DMS 273 treated with DMSO at 0.1 percent for 48 hours (cell line): ENCODE results near the gene CES2.
"Not testable (repeated sequence)": the region's sequence is repeated elsewhere in the genome, so short reads cannot be mapped to it uniquely, and the experiment has no call there.

ENCODE experiments used
- DNase-seq: peaks from one replicate; lab custom pipeline; 2025; lab: John Stamatoyannopoulos, UW

CES2 gene

DNA sequence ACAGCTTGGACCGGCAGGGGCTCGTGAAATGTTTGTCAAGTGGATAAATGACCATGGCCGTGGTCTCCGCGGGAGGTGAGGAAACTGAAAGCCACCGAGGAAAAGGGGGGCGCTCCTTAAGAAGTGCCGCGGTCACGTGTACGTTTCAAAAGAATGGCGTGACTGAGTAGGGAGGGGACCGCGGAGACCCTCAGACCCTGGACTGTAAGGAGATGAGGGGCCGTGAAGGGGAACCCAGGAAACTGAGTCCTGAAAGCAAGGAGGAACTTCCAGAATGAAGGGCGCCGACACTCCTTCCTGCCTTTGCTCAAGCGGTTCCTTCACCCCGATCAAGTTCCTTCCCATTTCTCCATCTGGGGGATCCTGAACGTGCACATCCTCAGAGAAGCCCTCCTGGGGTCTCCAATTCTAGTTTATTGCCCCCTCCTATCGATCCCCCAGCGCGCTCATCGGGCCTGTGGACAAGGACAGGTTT is 440 bp upstream of the CES2 start:
- not testable (repeated sequence) for DNase-seq

DNA sequence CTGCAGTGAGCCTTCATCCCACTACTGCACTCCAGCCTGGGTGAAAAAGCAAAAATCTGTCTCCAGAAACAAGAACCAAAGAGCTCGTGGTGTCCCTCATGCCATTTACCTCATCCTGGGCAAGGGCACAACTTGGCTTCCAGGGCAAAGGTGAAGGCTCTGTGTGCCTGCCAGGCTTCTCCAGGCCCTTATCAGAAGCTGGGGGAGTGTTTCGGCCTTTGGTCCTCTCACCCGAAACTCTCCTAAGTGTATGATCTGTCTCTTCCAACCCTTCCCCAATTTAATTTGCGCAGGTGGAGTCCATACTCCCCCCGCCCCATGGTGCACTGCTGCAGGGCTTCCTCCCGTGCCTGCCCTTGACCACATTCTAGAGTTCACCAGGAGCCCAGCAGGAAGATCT is 1.1 kb downstream of the CES2 start:
- no peak for DNase-seq

DNA sequence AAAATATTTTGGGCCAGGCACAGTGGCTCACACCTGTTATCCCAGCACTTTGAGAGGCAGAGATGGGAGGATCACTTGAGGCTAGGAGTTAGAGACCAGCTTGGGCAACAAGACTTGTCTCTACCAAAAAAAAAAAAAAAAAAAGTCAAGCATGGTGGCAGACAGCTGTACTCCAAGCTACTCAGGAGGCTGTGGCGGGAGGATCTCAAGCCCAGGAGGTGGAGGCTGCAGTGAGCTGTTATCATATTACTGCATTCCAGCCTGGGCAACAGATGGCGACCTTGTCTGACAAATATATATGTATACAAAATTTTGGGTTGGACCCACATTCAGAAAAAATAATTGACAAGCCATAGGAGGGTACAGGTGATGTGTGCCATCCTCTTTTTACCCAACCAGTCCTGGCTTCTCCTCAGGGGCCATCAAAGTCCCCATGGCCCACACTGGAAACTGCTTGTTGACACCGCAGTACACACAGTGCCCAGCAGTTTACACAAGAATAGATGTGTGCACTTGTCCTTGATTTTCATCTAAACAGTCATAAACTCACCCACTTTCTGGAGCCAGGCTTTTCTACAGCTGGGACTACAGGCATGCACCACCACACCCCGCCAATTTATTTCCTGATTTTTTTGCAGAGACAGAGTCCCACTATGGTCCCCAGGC is 1.7 kb downstream of the CES2 start:
- DNase-seq, result no peak

DNA sequence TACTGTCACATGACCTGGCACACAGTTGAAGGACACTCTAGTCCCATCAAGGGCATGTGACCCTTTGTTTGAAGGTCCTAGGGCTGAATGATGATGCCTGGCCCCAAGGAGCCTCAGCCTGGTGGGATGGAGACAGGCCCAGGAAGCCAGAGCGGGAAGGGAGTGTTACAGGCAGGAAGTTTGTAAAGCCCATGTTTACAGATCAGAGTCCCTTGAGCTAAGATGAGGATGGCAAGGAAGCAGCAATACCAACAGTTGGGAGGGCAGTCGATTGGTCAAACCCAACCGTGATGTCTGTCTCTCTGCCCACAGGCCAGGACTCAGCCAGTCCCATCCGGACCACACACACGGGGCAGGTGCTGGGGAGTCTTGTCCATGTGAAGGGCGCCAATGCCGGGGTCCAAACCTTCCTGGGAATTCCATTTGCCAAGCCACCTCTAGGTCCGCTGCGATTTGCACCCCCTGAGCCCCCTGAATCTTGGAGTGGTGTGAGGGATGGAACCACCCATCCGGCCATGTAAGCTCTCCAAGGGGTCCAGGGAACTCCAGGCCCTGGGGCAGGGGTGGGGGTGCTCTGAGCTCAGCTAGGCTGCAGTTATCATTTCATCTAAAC is 2.5 kb downstream of the CES2 start:
- DNase-seq, result no peak

DNA sequence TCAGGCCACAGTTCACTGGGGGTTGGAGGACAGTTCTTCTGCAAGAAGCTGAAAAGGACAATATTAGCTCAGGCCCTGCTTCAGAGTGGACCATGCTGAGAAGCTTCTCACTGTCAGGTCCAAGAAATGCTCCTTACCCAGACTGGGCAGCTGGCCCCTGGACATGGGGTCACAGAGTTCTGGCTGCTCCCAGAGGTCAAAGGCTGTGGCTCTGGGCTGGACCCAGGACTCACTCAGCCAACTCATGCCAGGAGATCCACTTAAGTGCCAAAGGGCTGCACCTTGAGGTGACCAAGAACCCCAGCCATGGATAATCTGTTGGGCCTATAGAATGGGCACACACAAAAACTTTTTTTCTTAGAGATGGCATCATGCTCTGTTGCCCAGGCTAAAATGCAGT is 4.0 kb downstream of the CES2 start:
- DNase-seq, result no peak

DNA sequence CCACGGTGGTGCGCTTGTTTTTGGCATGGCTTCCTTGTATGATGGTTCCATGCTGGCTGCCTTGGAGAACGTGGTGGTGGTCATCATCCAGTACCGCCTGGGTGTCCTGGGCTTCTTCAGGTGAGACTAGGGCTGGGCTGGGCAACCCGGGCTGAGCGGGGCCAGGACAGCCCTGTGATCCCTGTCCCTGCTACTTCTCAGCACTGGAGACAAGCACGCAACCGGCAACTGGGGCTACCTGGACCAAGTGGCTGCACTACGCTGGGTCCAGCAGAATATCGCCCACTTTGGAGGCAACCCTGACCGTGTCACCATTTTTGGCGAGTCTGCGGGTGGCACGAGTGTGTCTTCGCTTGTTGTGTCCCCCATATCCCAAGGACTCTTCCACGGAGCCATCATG is 4.9 kb downstream of the CES2 start:
- DNase-seq, result no peak

DNA sequence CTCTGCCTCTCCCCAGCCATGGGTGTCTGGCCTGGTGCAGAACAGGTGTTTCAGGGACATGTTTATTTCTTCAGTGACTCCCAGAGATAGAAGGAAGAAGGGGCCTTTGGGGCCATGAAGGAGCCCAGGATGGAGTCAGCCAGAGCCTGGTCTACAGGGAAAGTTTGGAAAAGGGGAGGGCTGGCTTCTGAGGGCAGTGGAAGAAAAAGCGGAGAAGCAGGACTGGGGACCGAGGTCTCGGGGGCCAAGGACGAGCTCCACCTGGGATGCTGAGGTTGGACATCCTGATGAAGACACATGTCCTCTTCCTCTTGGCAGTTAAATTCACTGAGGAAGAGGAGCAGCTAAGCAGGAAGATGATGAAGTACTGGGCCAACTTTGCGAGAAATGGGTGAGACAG is 7.7 kb downstream of the CES2 start:
- no peak for DNase-seq

DNA sequence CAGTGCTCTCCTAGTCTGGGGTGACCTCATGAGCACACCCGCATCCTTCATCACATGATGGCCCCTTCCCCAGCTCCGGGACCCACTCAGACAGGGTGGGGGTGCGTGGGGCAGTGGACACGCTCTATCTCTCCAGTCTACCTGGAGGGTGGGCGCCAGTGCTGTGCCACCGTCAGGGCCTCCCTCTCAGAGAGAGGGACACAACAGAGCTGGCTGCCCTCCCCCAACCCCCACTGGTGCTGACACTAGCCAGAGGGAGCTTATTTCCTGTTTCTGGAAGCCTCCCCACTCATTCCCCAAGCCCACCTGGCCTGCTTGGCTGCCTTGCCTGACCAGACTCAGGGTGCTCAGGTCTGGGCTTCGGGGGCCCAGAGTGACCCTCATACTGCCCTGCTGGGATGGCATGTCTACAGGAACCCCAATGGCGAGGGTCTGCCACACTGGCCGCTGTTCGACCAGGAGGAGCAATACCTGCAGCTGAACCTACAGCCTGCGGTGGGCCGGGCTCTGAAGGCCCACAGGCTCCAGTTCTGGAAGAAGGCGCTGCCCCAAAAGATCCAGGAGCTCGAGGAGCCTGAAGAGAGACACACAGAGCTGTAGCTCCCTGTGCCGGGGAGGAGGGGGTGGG is 8.2 kb downstream of the CES2 start:
- DNase-seq, result no peak

DNA sequence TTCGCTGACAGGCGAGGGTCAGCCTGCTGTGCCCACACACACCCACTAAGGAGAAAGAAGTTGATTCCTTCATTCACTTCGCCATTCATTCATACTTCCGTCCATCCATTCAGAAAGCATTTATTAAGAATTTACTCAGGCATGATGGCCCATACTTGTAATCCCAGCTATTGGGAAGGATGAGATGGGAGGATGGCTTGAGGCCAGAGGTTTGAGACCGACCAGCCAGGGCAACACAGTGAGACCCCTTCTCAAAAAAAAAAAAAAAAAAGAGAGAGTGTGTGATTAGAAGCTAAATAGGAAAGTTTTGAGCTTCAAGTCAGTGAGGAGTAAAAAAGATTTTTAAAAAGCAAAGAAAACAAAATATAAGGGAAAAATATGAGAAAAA is 8.7 kb downstream of the CES2 start:
- DNase-seq, result no peak

DNA sequence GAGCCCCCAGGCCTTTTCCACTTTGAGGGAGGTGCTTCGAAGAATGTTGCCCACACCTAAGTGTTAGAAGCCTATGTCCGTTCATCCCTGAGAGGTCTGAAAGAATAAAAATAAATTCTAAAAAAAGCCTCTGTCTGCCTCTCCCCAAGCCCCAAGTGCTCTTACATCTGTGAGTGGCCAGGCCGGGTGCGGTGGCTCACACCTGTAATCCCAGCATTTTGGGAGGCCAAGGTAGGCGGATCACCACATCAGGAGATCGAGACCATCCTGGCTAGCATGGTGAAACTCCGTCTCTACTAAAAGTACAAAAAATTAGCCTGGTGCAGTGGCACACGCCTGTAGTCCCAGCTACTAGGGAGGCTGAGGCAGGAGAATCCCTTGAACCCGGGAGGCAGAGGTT is 9.7 kb downstream of the CES2 start:
- not testable (repeated sequence) for DNase-seq

DNA sequence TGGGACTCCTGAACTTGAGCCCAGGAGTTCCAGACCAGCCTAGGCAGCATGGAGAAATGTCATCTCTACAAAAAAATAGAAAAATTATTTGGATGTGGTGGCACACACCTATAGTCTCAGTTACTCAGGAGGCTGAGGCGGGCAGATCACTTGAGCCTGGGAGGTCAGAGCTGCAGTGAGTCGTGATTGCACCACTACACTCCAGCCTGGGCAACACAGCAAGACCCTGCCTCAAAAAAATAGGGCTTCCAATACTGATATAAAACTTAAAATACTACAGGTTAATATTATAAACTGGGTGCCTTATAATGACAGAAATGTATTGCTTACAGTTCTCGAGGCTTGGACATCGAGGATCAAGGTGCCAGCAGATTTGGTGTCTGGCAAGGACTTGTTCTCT is 10.6 kb downstream of the CES2 start:
- no peak for DNase-seq

DNA sequence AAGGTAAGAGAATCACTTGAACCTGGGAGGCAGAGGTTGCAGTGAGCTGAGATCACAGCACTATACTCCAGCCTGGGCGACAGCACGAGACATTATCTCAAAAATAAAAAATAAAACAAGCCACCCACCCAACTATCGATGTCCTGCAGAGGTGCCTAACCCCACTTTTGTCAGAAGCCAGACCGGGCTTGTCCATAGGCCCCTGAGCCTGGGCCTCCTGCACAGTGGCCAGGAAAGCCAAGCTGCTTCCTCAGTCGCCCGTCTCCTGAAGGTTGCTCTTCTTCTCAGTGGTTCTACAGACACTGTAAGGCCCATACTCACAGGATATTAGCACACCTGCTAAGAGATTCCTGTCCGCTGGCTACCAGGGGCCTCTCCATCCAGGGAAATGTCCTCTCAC is 11.2 kb downstream of the CES2 start:
- no peak for DNase-seq

DNA sequence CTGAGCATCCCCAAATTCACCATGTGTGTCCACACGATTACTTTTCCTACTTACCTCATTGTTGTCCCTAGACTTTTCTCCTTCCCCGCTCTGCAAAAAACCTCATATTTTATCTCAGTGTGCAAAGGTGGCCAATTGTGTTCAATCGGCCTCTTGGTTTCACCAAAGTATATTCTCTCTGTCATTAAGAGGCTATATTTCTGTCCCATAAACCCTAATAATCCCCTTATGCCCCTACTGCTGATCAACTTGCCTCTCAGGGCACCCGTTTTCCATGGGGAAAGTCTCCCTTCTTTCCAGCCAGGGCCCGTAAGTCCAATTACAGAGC is 11.6 kb downstream of the CES2 start:
- DNase-seq, result no peak

DNA sequence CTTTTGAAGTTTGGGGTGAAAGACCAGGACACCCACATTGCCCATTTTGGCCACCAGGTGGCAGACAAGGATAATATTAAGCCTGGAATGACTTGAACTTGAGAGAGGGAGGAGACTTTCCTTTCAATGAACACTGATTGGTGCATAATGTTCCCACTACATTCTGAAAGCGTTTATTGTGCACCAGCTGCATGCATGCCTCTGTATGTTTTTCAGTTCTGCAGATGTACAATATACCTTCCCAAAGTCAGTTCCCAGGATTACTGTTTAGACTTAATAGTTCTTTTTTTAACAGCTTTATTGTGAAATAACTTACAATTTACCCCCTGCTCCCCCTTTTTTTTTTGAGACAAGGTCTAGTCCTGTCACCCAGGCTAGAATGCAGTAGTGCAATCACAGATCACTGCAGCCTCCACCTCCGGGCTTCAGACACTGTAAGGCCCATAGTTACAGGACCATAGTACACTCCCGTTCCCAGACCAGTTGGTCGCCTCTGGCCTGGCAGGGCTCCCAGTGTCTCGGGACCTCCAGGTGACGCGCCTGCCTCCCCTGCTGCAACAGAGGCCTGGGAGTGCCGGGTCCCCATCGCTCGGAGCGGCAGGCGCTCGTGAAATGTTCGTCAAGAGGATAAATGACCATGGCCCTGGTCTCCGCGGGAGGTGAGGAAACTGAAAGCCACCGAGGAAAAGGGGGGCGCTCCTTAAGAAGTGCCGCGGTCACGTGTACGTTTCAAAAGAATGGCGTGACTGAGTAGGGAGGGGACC is 12.2 kb downstream of the CES2 start:
- peak; percentile 72 for DNase-seq

DNA sequence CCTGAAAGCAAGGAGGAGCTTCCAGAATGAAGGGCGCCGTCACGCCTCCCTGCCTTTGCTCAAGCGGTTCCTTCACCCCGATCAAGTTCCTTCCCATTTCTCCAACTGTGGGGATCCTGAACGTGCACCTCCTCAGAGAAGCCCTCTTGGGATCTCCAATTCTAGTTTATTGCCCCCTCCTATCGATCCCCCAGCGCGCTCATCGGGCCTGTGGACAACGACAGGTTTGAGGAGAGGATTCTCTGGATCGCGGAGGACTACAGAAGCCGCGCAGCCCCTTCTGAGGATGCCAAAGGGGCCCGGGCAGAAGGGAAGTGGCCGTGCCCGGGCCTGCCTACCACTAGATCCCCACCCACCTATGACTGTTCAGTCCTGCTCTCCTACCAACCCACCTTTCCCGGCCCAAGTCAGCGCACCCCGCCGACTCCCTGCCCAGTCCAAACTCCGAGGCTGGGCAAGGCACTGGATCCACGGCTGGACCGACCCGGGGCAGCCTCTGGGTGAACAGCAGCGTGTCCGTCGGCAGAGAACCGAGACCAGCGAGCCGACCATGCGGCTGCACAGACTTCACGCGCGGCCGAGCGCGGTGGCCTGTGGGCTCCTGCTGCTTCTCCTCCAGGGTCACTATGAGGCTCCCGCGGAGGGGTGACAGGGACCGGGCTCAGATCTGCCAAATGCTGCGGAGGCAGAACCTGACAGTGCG is 13.0 kb downstream of the CES2 start:
- no peak for DNase-seq

DNA sequence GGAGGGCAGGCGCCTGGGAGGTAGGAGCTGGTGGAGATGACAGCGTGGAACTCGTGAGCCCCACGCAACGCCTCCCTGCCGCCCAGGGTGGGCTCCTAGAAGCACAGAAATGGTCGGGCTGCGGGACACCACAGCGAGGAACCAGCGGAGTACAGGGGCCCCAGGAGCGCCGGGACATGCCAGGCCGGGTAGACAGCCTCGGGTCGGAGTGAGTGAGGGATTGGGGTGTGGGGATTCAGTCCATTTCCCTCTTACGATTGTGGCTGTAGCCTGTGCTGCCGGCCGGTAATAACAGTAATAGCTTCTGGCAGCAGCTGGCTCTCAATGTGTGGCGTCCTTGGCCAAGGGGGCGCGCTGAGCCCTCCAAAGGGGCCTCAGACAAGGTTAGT is 13.5 kb downstream of the CES2 start:
- no peak for DNase-seq

DNA sequence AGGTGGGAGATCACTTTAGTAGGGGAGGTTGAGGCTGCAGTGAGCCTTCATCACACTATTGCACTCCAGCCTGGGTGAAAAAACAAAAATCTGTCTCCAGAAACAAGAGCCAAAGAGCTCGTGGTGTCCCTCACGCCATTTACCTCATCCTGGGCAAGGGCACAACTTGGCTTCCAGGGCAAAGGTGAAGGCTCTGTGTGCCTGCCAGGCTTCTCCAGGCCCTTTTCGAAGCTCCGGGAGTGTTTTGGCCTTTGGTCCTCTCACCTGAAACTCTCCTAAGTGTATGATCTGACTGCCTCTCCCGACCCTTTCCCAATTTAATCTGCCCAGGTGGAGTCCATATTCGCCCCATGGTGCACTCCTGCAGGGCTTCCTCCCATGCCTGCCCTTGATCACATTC is 14.2 kb downstream of the CES2 start:
- DNase-seq, result no peak

DNA sequence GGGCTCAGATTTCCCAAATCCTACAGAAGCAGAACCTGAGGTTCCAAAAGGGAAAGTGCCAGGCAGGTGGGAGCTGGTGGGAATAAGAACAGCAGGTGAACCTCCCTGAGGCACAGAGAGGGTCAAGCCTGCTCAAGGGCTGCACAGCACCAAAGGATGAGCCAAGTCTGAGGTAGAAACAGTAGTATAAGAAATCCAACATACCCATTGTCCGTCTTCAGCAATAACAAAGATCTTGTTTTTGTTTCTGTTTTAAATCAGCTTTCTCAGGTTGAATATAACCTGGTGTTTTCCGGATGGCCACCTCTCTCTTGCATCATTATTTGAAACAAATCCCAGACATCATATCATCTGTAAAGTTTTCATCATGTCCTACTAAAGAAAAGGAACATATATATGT is 15.1 kb downstream of the CES2 start:
- no peak for DNase-seq

DNA sequence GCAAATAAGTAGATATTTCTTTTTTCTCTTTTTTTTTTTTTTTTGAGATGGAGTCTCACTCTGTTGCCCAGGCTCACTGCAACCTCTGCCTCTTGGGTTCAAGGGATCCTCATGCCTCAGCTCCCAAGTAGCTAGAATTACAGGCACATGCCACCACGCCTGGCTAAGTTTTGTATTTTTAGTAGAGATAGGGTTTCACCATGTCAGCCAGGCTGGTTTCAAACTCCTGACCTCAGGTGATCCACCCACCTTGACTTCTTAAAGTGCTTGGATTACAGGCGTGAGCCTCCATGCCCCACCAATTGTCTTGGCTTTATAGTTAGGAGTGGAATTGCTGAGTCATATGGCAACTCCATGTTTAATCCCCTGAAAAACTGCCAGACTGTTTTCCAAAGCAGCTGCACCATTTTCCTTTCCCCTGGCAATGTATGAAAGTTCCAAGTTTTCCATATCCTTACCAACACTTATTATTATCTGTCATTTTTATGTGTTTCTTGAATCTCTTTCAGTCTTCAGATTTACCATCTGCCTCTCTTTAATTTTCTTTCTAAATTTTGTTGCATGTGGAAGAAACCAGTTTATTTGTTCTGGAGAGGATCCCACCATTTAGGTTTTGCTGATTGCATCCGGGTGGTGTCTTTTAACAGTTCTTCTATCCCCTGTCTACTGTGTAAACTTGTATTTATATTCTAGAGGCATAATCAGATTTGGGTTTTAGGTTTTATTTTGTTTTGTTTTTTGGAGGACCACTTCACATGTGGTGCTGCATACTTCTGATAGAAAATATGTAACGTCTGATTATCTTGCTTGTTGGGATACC is 15.9 kb downstream of the CES2 start:
- DNase-seq, result no peak

DNA sequence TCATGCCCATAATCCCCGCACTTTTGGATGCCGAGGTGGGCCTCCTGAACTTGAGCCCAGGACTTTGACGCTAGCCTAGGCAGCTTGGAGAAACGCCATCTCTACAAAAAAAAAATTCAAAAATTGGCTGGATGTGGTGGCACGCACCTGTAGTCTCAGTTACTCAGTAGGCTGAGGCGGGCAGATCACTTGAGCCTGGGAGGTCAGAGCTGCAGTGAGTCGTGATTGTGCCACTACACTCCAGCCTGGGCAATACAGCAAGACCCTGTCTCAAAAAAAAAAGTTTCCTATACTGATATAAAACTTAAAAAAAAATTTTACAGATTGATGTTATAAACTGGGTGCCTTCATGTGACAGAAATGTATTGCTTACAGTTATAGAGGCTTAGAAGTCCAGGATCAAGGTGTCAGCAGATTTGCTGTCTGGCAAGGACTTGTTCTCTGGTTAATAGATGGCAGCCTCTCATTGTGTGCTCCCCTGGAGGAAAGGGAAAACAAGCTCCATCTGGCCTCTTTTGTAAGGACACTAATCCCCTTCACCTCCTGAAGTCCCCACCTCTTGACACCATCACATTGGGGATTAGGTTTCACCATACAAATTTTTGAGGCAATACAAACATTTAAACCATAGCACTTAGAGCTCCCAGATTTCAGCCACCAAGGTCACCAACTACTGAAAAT is 17.3 kb downstream of the CES2 start:
- no peak for DNase-seq
